Astrocyte (in vitro differentiated cells and primary cell): ENCODE measurements around the gene GREB1.

Experiments used
- CTCF ChIP-seq: IDR thresholded peaks from 2 replicates; pipeline ENCODE4 v1.5.1; 2011; ENCODE audit warnings: low read depth, mild to moderate bottlenecking, inconsistent platforms, low read length, moderate library complexity; ENCODE audit not compliant: insufficient read depth
- EZH2 ChIP-seq: IDR thresholded peaks from 2 replicates; pipeline ENCODE4 v1.6.1; 2012; ENCODE audit warnings: mild to moderate bottlenecking, low read length, inconsistent platforms; ENCODE audit not compliant: insufficient read depth

GRCh38 chr2:11633923-11634478, 100.2 kb downstream of the GREB1 start:
- TF ChIP-seq CTCF (no peak), EZH2 (no peak)
